ENCODE results near the gene ATP8B1.

- TF ChIP-seq, protein P1, sequence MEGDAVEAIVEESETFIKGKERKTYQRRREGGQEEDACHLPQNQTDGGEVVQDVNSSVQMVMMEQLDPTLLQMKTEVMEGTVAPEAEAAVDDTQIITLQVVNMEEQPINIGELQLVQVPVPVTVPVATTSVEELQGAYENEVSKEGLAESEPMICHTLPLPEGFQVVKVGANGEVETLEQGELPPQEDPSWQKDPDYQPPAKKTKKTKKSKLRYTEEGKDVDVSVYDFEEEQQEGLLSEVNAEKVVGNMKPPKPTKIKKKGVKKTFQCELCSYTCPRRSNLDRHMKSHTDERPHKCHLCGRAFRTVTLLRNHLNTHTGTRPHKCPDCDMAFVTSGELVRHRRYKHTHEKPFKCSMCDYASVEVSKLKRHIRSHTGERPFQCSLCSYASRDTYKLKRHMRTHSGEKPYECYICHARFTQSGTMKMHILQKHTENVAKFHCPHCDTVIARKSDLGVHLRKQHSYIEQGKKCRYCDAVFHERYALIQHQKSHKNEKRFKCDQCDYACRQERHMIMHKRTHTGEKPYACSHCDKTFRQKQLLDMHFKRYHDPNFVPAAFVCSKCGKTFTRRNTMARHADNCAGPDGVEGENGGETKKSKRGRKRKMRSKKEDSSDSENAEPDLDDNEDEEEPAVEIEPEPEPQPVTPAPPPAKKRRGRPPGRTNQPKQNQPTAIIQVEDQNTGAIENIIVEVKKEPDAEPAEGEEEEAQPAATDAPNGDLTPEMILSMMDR (IDR thresholded peaks at IDR 0.05) = no peak
- no peak for TF ChIP-seq POLR2A (IDR thresholded peaks at IDR 0.05)
Observed at GRCh38 chr18:57798713-57799373, 4.3 kb downstream of the ATP8B1 start.
